22Rv1 (cell line): ENCODE data around the gene SH3PXD2A.

ENCODE experiments used
- CTCF ChIP-seq: fragments of 450-650 bp; IDR thresholded peaks from 2 replicates; pipeline ENCODE4 v1.5.1; 2017; ENCODE audit warnings: mild to moderate bottlenecking
- ZFX ChIP-seq: fragments of 450-650 bp; IDR thresholded peaks from 2 replicates; pipeline ENCODE4 v1.6.1; 2017; ENCODE audit warnings: antibody characterized with exemption, borderline replicate concordance

- TF ChIP-seq CTCF, result no peak
- TF ChIP-seq ZFX, result no peak
Measured at GRCh38 chr10:103558911-103559310, 296.5 kb downstream of the SH3PXD2A start.
